PC-3 (cell line): Measurements from ENCODE around the gene RGS9BP.

Source experiments
- CTCF ChIP-seq: fragments of 300-600 bp; sonication (generic); conservative IDR thresholded peaks from 2 replicates; pipeline ENCODE4 v1.5.1; 2017; ENCODE audit warnings: antibody characterized with exemption, low read depth, mild to moderate bottlenecking, low read length
- EZH2 ChIP-seq: fragments of 300-600 bp; sonication (generic); IDR thresholded peaks from one replicate; pipeline ENCODE4 v1.6.1; 2017; ENCODE audit warnings: antibody characterized with exemption, mild to moderate bottlenecking, low read length; ENCODE audit not compliant: unreplicated experiment
- EZH2phosphoT487 ChIP-seq: fragments of 300-600 bp; sonication (generic); IDR thresholded peaks from 2 replicates; pipeline ENCODE4 v1.6.1; 2018; ENCODE audit warnings: mild to moderate bottlenecking, antibody characterized with exemption, low read length, borderline replicate concordance

DNA sequence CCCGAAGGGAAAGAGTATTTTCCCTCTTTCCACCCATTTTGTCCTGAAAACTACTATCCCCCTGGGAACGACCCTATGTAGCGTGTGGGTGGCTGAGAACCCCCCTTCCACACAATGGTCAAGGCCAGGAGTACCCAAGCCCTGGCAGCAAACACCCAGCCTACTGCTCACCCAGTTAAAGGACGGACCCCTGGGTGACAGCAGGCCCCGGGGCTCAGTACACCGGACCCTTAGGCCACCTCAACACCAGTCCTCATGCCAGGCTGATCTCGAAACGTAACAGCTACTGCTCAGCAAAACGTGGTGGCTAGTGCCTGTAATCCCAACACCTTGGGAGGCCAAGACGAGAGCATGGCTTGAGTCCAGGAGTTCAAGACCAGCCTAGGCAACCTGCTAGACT is 2.1 kb upstream of the RGS9BP start:
- no peak for TF ChIP-seq EZH2
- no peak for TF ChIP-seq CTCF
- TF ChIP-seq EZH2phosphoT487 = no peak
